Measurements from ENCODE around the gene C1QA. TPM values are rescaled to one million over a fixed set of nuclear protein-coding genes. Genes with fewer than 3 reads are reported as not detected.

C1QA gene
- total RNA-seq, 4 donors from 2014 or later = 22.6 to 453 (median 190) TPM

DNA sequence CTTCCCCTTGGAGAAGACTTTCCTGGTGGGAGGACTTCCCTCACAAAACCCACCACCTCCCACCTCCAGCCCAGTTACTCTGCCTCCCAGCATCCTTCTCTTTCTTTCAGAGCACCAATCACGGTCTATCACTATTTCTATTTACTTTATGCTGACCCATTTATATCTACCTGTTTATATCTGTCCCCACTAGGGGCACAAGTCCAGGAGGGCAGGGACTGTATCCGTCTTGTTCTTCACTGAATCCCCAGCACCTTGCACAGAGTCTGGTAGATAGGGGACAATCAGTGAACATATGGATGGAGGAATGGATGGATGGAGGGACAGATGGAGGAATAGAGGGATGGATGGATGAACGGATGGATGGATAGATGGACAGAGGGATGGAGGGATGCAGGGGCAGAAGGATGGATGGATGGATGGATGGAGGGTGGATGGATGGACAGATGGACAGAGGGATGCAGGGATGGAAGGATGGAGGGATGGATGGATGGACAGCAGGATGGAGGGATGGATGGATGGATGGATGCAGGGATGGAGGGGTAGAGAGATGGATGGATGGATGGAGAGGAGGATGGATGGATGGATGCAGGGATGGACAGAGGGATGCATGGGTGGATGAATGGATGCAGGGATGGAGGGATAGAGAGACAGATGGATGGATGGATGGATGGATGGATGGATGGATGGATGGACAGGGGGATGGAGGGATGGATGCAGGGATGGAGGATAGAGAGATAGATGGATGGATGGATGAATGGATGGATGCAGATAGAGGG, 22.1 kb downstream of the C1QA start:
- 44 to 100% methylated on average over 1 to 3 of the region's 3 CpGs for WGBS, 2 donors (ENCODE audit: low coverage in 1 of 2)

DNA sequence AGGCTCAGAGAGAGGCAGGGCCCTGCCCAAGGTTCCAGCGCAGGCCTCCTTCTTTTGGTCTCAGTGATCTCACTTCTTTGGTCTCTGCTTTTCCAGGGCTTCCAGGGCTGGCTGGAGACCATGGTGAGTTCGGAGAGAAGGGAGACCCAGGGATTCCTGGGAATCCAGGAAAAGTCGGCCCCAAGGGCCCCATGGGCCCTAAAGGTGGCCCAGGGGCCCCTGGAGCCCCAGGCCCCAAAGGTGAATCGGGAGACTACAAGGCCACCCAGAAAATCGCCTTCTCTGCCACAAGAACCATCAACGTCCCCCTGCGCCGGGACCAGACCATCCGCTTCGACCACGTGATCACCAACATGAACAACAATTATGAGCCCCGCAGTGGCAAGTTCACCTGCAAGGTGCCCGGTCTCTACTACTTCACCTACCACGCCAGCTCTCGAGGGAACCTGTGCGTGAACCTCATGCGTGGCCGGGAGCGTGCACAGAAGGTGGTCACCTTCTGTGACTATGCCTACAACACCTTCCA, 24.4 kb downstream of the C1QA start:
- Histone ChIP-seq H3K4me3 (no peak overlapping the region), H3K27ac (no peak overlapping the region), H3K4me1 (no peaks in the 10 kb centered on the region), H3K27me3 (peaks cover 71% of the 10 kb centered on the region), H3K36me3 (no peaks in the 10 kb centered on the region), H3K9me3 (no peaks in the 10 kb centered on the region)
- 90% methylated on average over 2 of the region's 19 CpGs; no CpG with 5 or more reads in 1 of the 2 donors for WGBS, 2 donors (ENCODE audit: low coverage in 1 of 2)
- no peak for TF ChIP-seq POLR2A (IDR thresholded peaks at IDR 0.05)
- TF ChIP-seq EP300 (IDR thresholded peaks at IDR 0.05) = no peak
- TF ChIP-seq, protein P1, sequence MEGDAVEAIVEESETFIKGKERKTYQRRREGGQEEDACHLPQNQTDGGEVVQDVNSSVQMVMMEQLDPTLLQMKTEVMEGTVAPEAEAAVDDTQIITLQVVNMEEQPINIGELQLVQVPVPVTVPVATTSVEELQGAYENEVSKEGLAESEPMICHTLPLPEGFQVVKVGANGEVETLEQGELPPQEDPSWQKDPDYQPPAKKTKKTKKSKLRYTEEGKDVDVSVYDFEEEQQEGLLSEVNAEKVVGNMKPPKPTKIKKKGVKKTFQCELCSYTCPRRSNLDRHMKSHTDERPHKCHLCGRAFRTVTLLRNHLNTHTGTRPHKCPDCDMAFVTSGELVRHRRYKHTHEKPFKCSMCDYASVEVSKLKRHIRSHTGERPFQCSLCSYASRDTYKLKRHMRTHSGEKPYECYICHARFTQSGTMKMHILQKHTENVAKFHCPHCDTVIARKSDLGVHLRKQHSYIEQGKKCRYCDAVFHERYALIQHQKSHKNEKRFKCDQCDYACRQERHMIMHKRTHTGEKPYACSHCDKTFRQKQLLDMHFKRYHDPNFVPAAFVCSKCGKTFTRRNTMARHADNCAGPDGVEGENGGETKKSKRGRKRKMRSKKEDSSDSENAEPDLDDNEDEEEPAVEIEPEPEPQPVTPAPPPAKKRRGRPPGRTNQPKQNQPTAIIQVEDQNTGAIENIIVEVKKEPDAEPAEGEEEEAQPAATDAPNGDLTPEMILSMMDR (IDR thresholded peaks at IDR 0.05) = no peak
- no peak for TF ChIP-seq POLR2AphosphoS5 (IDR thresholded peaks at IDR 0.05)
- no peak for ATAC-seq

More for the DNA sequence above, 22.1 kb downstream of the C1QA start:
- TF ChIP-seq EP300 (IDR thresholded peaks at IDR 0.05) (no peak), POLR2AphosphoS5 (IDR thresholded peaks at IDR 0.05) (no peak)
- H3K4me1 ChIP-seq = no peaks in the 10 kb centered on the region
- no peaks in the 10 kb centered on the region for H3K9me3 ChIP-seq
- no peak for ATAC-seq
- no peak overlapping the region for H3K27ac ChIP-seq
- H3K27me3 ChIP-seq = peaks cover 85% of the 10 kb centered on the region
- no peaks in the 10 kb centered on the region for H3K36me3 ChIP-seq
- no peak overlapping the region for H3K4me3 ChIP-seq

DNA sequence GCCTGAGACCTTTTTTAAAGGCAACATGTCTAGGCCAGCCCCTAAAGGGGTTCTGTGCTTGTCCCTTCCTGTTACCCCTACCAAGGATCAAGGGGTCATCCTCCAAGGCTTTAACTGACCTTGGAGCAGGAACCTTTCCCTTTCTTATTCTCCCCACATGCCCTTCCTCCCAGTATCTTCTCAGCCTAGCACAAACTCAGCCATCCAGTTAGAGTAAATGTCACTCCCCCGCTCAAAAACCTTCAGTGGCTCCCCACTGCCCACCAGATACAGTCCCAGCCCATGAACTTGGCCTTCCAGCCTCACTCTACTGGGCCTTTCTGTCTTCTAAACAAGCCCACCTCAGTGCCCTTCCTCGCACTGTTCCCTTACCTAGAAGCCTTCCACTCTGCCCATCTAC, 25.5 kb downstream of the C1QA start:
- no peak for ATAC-seq
- Histone ChIP-seq H3K27ac (no peak overlapping the region), H3K36me3 (no peaks in the 10 kb centered on the region), H3K27me3 (peaks cover 60% of the 10 kb centered on the region), H3K4me3 (no peak overlapping the region), H3K4me1 (no peaks in the 10 kb centered on the region), H3K9me3 (no peaks in the 10 kb centered on the region)
- 86 to 88% methylated on average over 1 to 2 of the region's 2 CpGs for WGBS, 2 donors (ENCODE audit: low coverage in 1 of 2)
- TF ChIP-seq EP300 (IDR thresholded peaks at IDR 0.05) (no peak), POLR2A (IDR thresholded peaks at IDR 0.05) (no peak), POLR2AphosphoS5 (IDR thresholded peaks at IDR 0.05) (no peak)
- TF ChIP-seq, protein P1 (IDR thresholded peaks at IDR 0.05) = no peak

DNA sequence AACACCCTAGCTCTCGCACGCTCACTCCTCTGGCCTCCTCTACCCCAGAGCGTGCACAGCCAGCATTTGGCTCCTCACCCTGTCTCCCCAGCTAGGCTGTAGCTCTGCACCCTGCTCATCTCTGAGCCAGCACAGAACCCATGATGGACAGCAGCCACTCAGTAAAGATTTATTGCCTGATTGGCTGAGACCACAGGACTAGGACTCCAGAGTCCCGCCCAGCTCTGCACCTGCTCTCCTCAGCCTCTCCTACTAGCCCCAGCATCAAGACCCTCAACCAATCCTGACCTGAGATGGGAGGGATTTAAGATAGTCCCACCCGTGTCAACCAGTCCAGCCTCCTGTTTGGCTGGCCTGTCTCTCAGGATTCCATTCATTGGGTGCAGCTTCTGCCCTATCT, 25.9 kb downstream of the C1QA start:
- H3K9me3 ChIP-seq = no peaks in the 10 kb centered on the region
- no peak overlapping the region for H3K27ac ChIP-seq
- no peaks in the 10 kb centered on the region for H3K4me1 ChIP-seq
- WGBS, 2 donors (ENCODE audit: low coverage in 1 of 2) = 56 to 80% methylated on average over 2 to 5 of the region's 5 CpGs
- peak; percentile 57 for ATAC-seq
- TF ChIP-seq EP300 (IDR thresholded peaks at IDR 0.05) (no peak), POLR2A (IDR thresholded peaks at IDR 0.05) (no peak), POLR2AphosphoS5 (IDR thresholded peaks at IDR 0.05) (no peak)
- TF ChIP-seq, protein P1 (IDR thresholded peaks at IDR 0.05) = no peak
- H3K27me3 ChIP-seq = peaks cover 57% of the 10 kb centered on the region
- no peak overlapping the region for H3K4me3 ChIP-seq
- H3K36me3 ChIP-seq = no peaks in the 10 kb centered on the region

DNA sequence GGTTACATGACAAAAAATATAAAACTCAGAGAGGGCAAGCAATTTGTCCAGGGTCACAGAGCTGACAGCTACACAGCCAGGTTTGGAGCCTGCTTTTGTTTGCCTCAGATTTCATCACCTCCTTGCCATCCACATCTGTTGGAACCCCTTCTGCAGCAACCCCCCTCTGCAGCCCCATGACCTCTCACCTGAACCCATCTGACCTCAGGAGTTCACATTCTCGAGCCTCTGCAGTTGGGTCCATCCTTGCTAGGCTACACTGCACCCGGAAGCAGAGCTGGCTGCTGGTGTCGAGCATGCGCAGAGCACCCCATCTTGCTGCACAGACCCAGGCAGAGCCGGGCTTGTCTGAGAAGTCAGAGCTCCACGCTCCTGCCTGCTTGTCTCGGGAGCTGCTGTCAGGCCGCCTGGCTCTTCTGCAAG, 26.6 kb downstream of the C1QA start:
- ATAC-seq = no peak
- Histone ChIP-seq H3K27ac (no peak overlapping the region), H3K4me3 (no peak overlapping the region), H3K9me3 (no peaks in the 10 kb centered on the region), H3K36me3 (no peaks in the 10 kb centered on the region), H3K4me1 (no peaks in the 10 kb centered on the region), H3K27me3 (peaks cover 51% of the 10 kb centered on the region)
- TF ChIP-seq POLR2AphosphoS5 (IDR thresholded peaks at IDR 0.05) (no peak), POLR2A (IDR thresholded peaks at IDR 0.05) (no peak), EP300 (IDR thresholded peaks at IDR 0.05) (no peak)
- TF ChIP-seq, protein P1 (IDR thresholded peaks at IDR 0.05) = no peak
- WGBS, 2 donors (ENCODE audit: low coverage in 1 of 2) = 78% methylated on average over 4 of the region's 8 CpGs; no CpG with 5 or more reads in 1 of the 2 donors
